Endodermal cell (in vitro differentiated cells): Measurements from ENCODE around the gene PAWR. TPM values are rescaled to one million over a fixed set of nuclear protein-coding genes. Genes with fewer than 3 reads are reported as not detected.

Experiments
- DNase-seq: peaks from one replicate; pipeline ENCODE4 v3.0.0-alpha.2; 2017
- H3K27ac ChIP-seq: 2 replicates; pipeline ENCODE4 v1.5.1; 2013; ENCODE audit warnings: mild to moderate bottlenecking, low read depth, low read length, moderate library complexity
- H3K27me3 ChIP-seq: 2 replicates; pipeline ENCODE4 v1.6.1; 2013; ENCODE audit warnings: mild to moderate bottlenecking, low read length, moderate library complexity; ENCODE audit not compliant: insufficient read depth, control insufficient read depth, poor library complexity, severe bottlenecking
- H3K36me3 ChIP-seq: 2 replicates; pipeline ENCODE4 v1.7.0; 2013; ENCODE audit warnings: mild to moderate bottlenecking, low read length, moderate library complexity; ENCODE audit not compliant: control insufficient read depth, insufficient read depth
- H3K4me1 ChIP-seq: one replicate; pipeline ENCODE4 v1.7.0; 2013; ENCODE audit warnings: low read length; ENCODE audit not compliant: control insufficient read depth, insufficient read depth
- H3K4me3 ChIP-seq: 2 replicates; pipeline ENCODE4 v1.5.1; 2013; ENCODE audit warnings: mild to moderate bottlenecking, low read length, moderate library complexity
- H3K9ac ChIP-seq: 2 replicates; pipeline ENCODE4 v1.6.1; 2013; ENCODE audit warnings: mild to moderate bottlenecking, low read length, moderate library complexity; ENCODE audit not compliant: poor library complexity, severe bottlenecking; ENCODE audit errors: extremely low read depth
- H3K9me3 ChIP-seq: 2 replicates; pipeline ENCODE4 v1.6.1; 2013; ENCODE audit warnings: mild to moderate bottlenecking, low read length, moderate library complexity; ENCODE audit not compliant: control insufficient read depth
- H3K27ac Mint-ChIP-seq: 2 replicates; pipeline ENCODE4 v1.8.0; 2020; ENCODE audit warnings: mixed read lengths
- H3K27me3 Mint-ChIP-seq: 2 replicates; pipeline ENCODE4 v1.8.0; 2021; ENCODE audit warnings: mild to moderate bottlenecking, mixed read lengths; ENCODE audit not compliant: insufficient read depth
- H3K36me3 Mint-ChIP-seq: 2 replicates; pipeline ENCODE4 v1.8.0; 2020; ENCODE audit warnings: low read depth, mixed read lengths
- H3K4me1 Mint-ChIP-seq: 2 replicates; pipeline ENCODE4 v1.8.0; 2020; ENCODE audit warnings: mixed read lengths
- H3K4me3 Mint-ChIP-seq: 2 replicates; pipeline ENCODE4 v1.8.0; 2020; ENCODE audit warnings: mild to moderate bottlenecking, moderate library complexity, mixed read lengths
- H3K9me3 Mint-ChIP-seq: 2 replicates; pipeline ENCODE4 v1.8.0; 2020; ENCODE audit warnings: mild to moderate bottlenecking, mixed read lengths
- WGBS, 2 experiments: methylation state at CpG; one replicate each; pipeline versions ENCODE4 v1.1.5 to v1.1.7; 2013; ENCODE audit warnings: missing lambda C conversion rate in 2 of 2, mixed read lengths in 1 of 2; ENCODE audit not compliant: insufficient coverage in 1 of 2, insufficient read length in 1 of 2; 5-methylcytosine and 5-hydroxymethylcytosine counted together
- total RNA-seq, 2 donors: library from RNA; stranded (reverse); fragmentation: NEBNext Ultra II Directional in 1 of 2; extraction: Animal tissue kit (Norgen Biotek cat#: 25700) in 1 of 2; gene quantifications; 2 replicates in 1 of 2; 3 replicates in 1 of 2; pipeline ENCODE4 v1.2.1, GENCODE V29; 2021
- TF ChIP-seq, protein P1 (sequence below): fragments of 200-600 bp; sonication (generic); conservative IDR thresholded peaks from 2 replicates; pipeline ENCODE4 v1.5.0; 2021; ENCODE audit warnings: antibody characterized with exemption, mild to moderate bottlenecking

Gene PAWR
- total RNA-seq, 2 donors from 2014 or later, result 128 to 147 TPM

DNA sequence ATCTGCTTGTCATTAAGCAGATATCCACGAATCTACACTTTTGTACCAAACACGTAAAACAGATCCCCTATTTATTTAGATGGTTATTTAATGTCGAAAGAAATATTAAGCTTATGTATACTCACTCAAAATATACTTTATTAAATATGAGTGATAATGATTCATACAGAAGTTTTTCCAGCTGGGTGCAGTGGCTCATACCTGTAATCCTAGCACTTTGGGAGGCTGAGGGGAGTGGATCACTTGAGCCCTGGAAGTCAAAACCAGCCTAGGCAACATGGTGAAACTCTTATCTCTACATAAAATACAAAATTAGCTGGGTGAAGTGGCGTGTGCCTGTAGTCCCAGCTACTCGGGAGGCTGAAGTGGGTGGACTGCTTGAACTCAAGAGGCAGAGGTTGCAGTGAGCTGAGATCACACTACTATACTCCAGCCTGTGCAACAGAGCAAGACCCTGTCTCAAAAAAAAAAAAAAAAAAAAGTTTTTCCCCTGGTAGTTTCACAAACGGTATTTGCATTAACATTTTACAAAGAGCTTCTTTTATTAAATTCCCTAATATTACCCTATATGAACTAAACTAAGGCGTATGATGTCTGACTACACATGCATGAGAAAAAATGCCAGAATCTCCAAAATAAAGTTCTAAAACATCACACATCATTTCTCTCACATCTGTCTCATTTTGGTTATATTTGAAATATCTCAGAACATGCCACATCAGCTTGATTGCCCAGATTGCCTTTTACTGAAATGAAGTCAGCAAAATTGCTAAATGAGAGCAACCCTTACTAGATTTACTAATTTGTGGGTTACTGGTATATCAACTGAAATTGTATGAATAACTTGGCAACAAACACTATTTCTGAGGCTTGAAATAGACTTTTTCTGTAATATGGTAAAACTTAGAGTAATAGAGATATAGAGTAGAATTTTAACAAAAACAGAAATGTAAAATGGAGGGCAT is 74.9 kb downstream of the PAWR start:
- Mint-ChIP-seq H3K4me3 (no peak overlapping the region), H3K4me1 (no peaks in the 10 kb centered on the region), H3K27ac (no peak overlapping the region), H3K27me3 (no peaks in the 10 kb centered on the region), H3K9me3 (no peaks in the 10 kb centered on the region), H3K36me3 (peaks cover 21% of the 10 kb centered on the region)
- 93 to 97% methylated on average over 4 of the region's 7 CpGs for WGBS, 2 experiments
- no peaks in the 10 kb centered on the region for H3K4me1 ChIP-seq
- no peak overlapping the region for H3K9ac ChIP-seq
- no peak overlapping the region for H3K27ac ChIP-seq
- peaks cover 43% of the 10 kb centered on the region for H3K36me3 ChIP-seq
- TF ChIP-seq, protein P1, sequence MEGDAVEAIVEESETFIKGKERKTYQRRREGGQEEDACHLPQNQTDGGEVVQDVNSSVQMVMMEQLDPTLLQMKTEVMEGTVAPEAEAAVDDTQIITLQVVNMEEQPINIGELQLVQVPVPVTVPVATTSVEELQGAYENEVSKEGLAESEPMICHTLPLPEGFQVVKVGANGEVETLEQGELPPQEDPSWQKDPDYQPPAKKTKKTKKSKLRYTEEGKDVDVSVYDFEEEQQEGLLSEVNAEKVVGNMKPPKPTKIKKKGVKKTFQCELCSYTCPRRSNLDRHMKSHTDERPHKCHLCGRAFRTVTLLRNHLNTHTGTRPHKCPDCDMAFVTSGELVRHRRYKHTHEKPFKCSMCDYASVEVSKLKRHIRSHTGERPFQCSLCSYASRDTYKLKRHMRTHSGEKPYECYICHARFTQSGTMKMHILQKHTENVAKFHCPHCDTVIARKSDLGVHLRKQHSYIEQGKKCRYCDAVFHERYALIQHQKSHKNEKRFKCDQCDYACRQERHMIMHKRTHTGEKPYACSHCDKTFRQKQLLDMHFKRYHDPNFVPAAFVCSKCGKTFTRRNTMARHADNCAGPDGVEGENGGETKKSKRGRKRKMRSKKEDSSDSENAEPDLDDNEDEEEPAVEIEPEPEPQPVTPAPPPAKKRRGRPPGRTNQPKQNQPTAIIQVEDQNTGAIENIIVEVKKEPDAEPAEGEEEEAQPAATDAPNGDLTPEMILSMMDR, result no peak
- H3K9me3 ChIP-seq, result no peaks in the 10 kb centered on the region
- no peak for DNase-seq
- H3K27me3 ChIP-seq, result no peaks in the 10 kb centered on the region
- no peak overlapping the region for H3K4me3 ChIP-seq

DNA sequence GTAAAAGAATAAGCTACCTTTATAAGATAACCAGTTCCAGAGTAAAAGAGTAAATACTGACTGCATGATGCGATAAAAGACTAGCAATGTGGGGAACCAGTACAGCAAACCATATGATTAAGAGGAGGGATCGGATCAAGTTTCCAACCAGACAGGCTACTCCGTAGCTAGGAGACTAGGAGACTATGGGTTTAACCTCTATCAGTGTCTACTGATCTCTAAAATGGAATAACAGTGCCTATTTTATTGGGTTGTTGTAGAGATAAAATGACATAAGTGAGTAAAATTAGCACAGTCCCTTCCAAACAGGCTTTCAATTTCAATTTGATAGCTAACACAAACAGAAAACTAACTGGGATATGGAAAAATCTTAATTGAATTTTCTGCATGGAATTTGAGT is 76.0 kb downstream of the PAWR start:
- Mint-ChIP-seq H3K4me3 (no peak overlapping the region), H3K36me3 (peaks cover 23% of the 10 kb centered on the region), H3K27me3 (no peaks in the 10 kb centered on the region), H3K9me3 (peaks cover 8% of the 10 kb centered on the region), H3K4me1 (no peaks in the 10 kb centered on the region), H3K27ac (no peak overlapping the region)
- Histone ChIP-seq H3K27me3 (no peaks in the 10 kb centered on the region), H3K4me1 (no peaks in the 10 kb centered on the region), H3K27ac (no peak overlapping the region), H3K9ac (no peak overlapping the region), H3K4me3 (no peak overlapping the region), H3K36me3 (peaks cover 44% of the 10 kb centered on the region), H3K9me3 (peaks cover 11% of the 10 kb centered on the region)
- 79 to 96% methylated on average over 2 to 3 of the region's 3 CpGs for WGBS, 2 experiments
- DNase-seq, result no peak
- TF ChIP-seq, protein P1, result no peak

DNA sequence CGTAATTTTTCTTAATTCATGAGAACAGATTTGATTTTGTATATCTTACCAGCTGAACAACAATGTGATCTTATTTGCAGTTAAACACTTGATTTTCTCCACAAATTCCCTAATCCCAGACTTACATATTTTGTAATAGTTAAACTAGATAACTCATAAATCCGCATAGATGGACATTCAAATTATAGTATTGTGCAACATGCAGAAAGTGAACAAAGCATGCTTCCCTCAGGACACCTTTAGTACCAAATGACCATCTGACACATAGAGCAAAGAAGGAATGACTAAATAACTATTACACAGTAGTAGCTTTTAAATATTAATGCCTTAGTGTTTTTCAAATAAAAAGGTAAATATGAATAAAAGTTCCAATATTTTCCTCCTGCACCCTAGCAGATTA is 88.9 kb downstream of the PAWR start:
- peaks cover 18% of the 10 kb centered on the region for H3K4me1 ChIP-seq
- Mint-ChIP-seq H3K4me3 (no peak overlapping the region), H3K9me3 (no peaks in the 10 kb centered on the region), H3K4me1 (peaks cover 20% of the 10 kb centered on the region), H3K27ac (no peak overlapping the region), H3K36me3 (peaks cover 17% of the 10 kb centered on the region), H3K27me3 (no peaks in the 10 kb centered on the region)
- TF ChIP-seq, protein P1, result no peak
- no peak overlapping the region for H3K9ac ChIP-seq
- no peaks in the 10 kb centered on the region for H3K27me3 ChIP-seq
- WGBS, 2 experiments, result 100% methylated on average over 2 of the region's 2 CpGs; no CpG with 5 or more reads in 1 of the 2 experiments
- no peaks in the 10 kb centered on the region for H3K9me3 ChIP-seq
- no peak overlapping the region for H3K27ac ChIP-seq
- peaks cover 8% of the 10 kb centered on the region for H3K36me3 ChIP-seq
- no peak overlapping the region for H3K4me3 ChIP-seq
- DNase-seq, result no peak
